Measurements from ENCODE around the gene ACAA2. TPM values are rescaled to one million over a fixed set of nuclear protein-coding genes. Genes with fewer than 3 reads are reported as not detected.

Gene ACAA2
- polyA plus RNA-seq, 3 donors: 20.8 to 109 (median 97.6) TPM

- peaks cover 0 to 4% (median 4%) of the 10 kb centered on the region in 3 donors for H3K27me3 Mint-ChIP-seq (ENCODE audit: low read depth in 3 of 3)
- Histone ChIP-seq H3K4me1 (ENCODE audit: control insufficient read depth in 1 of 2, insufficient read depth in 2 of 2, low read length in 2 of 2) (no peaks in the 10 kb centered on the region), H3K9ac (ENCODE audit: insufficient read depth, low read length, poor library complexity, severe bottlenecking) (no peak overlapping the region), H3K36me3 (replicated peaks in 1 of 2; ENCODE audit: control insufficient read depth in 1 of 2, insufficient read depth in 2 of 2, low read length in 2 of 2) (no peaks in the 10 kb centered on the region), H3K9me3 (replicated peaks in 1 of 2; ENCODE audit: control insufficient read depth in 1 of 2, insufficient read depth in 1 of 2, low read length in 2 of 2) (no peaks in the 10 kb centered on the region), H3K79me2 (ENCODE audit: insufficient read depth, low read length) (no peaks in the 10 kb centered on the region), H4K20me1 (ENCODE audit: insufficient read depth, low read length) (no peaks in the 10 kb centered on the region), H3K27me3 (ENCODE audit: control insufficient read depth in 2 of 2, insufficient read depth in 2 of 2, low read length in 2 of 2) (no peaks in the 10 kb centered on the region), H2AFZ (ENCODE audit: insufficient read depth, low read depth, low read length, poor library complexity, severe bottlenecking) (no peak overlapping the region), H3K27ac (ENCODE audit: low read depth in 1 of 2, low read length in 2 of 2) (no peak overlapping the region), H3K4me3 (replicated peaks in 1 of 3; ENCODE audit: low read depth in 2 of 3, low read length in 3 of 3) (no peak overlapping the region), H3K4me2 (replicated peaks; ENCODE audit: extremely low read depth, low read length, poor library complexity, severe bottlenecking) (no peak overlapping the region)
- no peaks in the 10 kb centered on the region for H3K36me3 Mint-ChIP-seq
- 100% methylated on average over 2 of the region's 3 CpGs for WGBS (ENCODE audit: insufficient coverage)
- H3K4me3 Mint-ChIP-seq: no peak overlapping the region
- no peaks in the 10 kb centered on the region for H3K4me1 Mint-ChIP-seq
- no peaks in the 10 kb centered on the region for H3K9me3 Mint-ChIP-seq
- H3K27ac Mint-ChIP-seq: no peak overlapping the region
- intact Hi-C loops (cut with micrococcal nuclease): loop anchor here (5.0 kb wide), 2 partner anchors 342 to 1177 kb away; no protein-coding TSS in a partner anchor
- no peak for TF ChIP-seq CTCF (IDR thresholded peaks at IDR 0.05)
- DNase-seq: no peak
Measured at GRCh38 chr18:49854681-49855080, 41.3 kb upstream of the ACAA2 start.

GRCh38 chr18:49853436-49853835 lies 40.1 kb upstream of the ACAA2 start:
- WGBS (ENCODE audit: insufficient coverage): 87% methylated on average over 8 of the region's 8 CpGs
- Histone ChIP-seq H3K36me3 (replicated peaks in 1 of 2; ENCODE audit: control insufficient read depth in 1 of 2, insufficient read depth in 2 of 2, low read length in 2 of 2) (no peaks in the 10 kb centered on the region), H3K4me1 (ENCODE audit: control insufficient read depth in 1 of 2, insufficient read depth in 2 of 2, low read length in 2 of 2) (no peaks in the 10 kb centered on the region), H3K27ac (ENCODE audit: low read depth in 1 of 2, low read length in 2 of 2) (no peak overlapping the region), H3K4me2 (replicated peaks; ENCODE audit: extremely low read depth, low read length, poor library complexity, severe bottlenecking) (no peak overlapping the region), H3K4me3 (replicated peaks in 1 of 3; ENCODE audit: low read depth in 2 of 3, low read length in 3 of 3) (no peak overlapping the region), H3K9ac (ENCODE audit: insufficient read depth, low read length, poor library complexity, severe bottlenecking) (no peak overlapping the region), H3K9me3 (replicated peaks in 1 of 2; ENCODE audit: control insufficient read depth in 1 of 2, insufficient read depth in 1 of 2, low read length in 2 of 2) (no peaks in the 10 kb centered on the region), H3K27me3 (ENCODE audit: control insufficient read depth in 2 of 2, insufficient read depth in 2 of 2, low read length in 2 of 2) (no peaks in the 10 kb centered on the region), H4K20me1 (ENCODE audit: insufficient read depth, low read length) (no peaks in the 10 kb centered on the region), H2AFZ (ENCODE audit: insufficient read depth, low read depth, low read length, poor library complexity, severe bottlenecking) (no peak overlapping the region), H3K79me2 (ENCODE audit: insufficient read depth, low read length) (no peaks in the 10 kb centered on the region)
- DNase-seq: no peak
- Mint-ChIP-seq H3K4me1 (no peaks in the 10 kb centered on the region), H3K36me3 (no peaks in the 10 kb centered on the region), H3K27me3 (ENCODE audit: low read depth in 3 of 3) (peaks cover 2 to 7% (median 4%) of the 10 kb centered on the region in 3 donors), H3K4me3 (no peak overlapping the region), H3K27ac (no peak overlapping the region), H3K9me3 (no peaks in the 10 kb centered on the region)
- TF ChIP-seq CTCF (IDR thresholded peaks at IDR 0.05): no peak
- intact Hi-C loops (cut with micrococcal nuclease): loop anchor here in 1 of 2 donors (5.0 kb wide), 1 partner anchor 341 kb away; no protein-coding TSS in a partner anchor
